Stimulated activated CD8-positive, alpha-beta memory T cell treated with anti-CD3 and anti-CD28 coated beads, Interleukin-12 subunit alpha, Interleukin-12 subunit beta, amount 100 ng/mL, for 24 hours (primary cell): Measurements from ENCODE around the gene LRP1B.
"Not testable (repeated sequence)": the region's sequence is repeated elsewhere in the genome, so short reads cannot be mapped to it uniquely, and the experiment has no call there.

Experiments
- DNase-seq: peaks from one replicate; pipeline ENCODE4 v3.0.0-alpha.2; 2020; ENCODE audit errors: extremely low read depth

Gene LRP1B

DNA sequence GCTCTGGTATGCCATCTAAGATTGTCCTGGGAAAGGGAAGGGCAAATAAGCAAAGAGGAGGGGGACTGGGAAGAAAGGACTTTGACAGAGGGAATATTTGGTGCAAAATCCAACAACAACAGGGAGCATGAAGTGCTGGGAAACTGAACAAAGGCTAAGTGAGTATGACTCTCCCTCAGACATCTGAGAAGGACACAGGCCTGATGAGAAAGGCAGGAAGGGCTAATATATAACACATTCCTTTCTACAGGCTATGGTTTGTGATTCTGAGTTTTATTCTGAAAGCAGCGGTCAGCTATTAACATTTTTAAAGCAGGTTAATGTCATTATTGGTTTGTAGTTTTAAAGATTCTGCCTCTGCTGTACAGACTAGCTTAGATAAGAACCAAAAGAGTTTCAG lies 1579.5 kb downstream of the LRP1B start:
- DNase-seq: no peak

DNA sequence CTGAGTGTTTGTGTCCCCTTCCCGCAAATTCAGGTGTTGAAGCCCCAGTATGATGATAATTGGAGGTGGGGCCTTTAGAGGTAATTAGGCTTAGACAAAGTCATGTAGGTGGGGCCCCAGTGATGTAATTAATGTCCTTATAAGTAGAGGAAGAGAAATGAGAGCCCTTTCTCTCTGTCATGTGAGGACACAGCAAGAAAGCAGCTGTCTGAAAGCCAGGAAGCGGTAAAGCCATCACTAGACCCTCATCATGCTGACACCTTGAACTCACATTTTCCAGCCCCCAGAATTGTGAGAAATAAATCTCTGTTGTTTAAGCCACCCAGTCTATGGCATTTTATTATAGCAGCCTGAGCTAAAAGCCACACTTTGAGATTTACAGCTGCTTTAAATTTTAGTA lies 1580.0 kb downstream of the LRP1B start:
- no peak for DNase-seq

DNA sequence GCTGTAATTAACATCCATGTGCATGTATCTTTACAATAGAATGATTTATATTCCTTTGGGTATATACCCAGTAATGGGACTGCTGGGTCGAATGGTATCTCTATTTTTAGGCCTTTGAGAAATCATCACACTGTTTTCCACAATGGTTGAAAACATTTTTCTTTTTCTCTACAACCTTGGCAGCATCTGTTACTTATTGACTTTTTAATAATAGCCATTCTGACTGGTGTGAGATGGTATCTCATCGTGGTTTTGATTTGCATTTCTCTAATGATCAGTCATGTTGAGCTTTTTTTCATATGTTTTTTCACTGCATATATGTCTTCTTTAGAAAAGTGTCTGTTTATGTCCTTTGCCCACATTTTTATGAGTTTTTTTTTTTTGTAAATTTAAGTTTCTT lies 1586.0 kb downstream of the LRP1B start:
- not testable (repeated sequence) for DNase-seq

DNA sequence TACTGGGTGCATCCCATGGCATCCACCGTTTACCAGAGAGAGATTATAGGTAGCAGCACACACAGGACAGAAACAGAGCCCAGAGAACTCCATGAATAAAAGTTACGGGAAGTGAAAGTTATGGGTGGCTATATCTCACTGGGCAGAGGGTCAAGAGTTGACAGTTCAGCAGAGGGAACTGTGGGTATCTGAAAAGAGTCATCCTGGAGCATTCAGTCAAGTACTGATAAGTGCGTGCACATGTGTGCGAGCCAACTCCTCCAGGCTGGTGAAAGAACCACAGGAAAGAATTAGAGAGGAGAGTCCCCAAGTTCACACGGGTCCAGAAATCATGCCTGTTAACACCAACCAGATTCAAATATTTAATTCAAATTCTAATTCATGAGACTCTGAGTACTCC lies 1588.2 kb downstream of the LRP1B start:
- DNase-seq: no peak

- DNase-seq: no peak
Observed at GRCh38 chr2:140539242-140539875, 1591.5 kb downstream of the LRP1B start.

DNA sequence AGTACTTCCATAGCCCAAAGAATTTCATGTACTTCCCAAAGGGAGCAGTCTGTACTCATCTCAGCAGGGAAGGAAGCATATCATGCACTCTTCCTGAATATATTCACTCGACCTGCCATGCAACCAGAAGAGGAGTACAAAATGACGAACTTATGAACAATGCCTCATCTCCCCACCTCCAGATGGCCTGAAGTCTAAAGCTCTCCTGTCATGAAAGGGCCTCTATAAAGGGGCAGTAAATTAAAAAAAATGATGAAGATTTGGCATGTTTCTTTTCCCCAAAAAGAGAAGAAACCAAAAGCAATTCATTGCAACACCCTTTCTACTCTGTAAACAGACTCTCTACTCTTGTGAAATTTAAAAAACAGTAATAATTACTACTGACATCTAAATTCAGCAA lies 1601.1 kb downstream of the LRP1B start:
- DNase-seq: no peak

DNA sequence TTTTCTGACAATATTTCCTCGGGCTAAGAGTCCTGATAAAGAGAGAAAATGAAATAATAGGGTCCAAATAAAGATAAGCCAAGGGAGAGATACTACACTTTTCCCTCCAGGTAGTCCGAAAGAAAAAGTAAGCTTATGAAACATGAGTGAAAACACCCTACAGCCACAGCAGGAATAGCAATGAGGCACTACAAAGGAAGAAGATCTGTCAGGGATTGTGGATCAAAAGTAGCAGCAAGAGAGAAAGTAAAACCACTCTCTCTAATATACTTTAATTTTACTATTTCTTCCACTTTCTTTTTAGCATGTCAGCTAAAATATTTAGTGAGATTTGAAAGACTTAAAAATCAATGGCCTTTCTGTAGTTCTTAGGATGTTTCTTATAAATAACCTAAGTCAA lies 1601.8 kb downstream of the LRP1B start:
- DNase-seq: no peak

DNA sequence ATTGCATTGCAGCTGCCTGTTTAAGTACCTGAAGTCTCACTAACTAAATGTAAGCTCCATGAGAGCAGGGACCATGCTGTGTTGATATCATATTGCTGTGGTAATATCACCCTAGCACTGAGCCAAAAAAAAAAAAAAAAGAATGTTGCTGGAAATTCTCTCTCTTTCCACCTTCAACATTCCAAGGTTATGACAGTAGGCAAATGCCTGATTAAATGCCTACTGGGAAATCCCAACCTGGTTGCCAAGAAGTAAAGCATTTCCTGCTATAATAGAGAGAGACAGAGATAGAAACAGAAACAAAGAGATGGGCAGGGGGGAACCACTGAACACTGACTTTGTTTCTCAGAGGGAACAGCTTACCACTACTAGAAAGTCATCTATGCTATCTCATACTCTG lies 1604.2 kb downstream of the LRP1B start:
- DNase-seq: no peak

- DNase-seq: no peak
Observed at GRCh38 chr2:140512106-140512505, 1618.7 kb downstream of the LRP1B start.

DNA sequence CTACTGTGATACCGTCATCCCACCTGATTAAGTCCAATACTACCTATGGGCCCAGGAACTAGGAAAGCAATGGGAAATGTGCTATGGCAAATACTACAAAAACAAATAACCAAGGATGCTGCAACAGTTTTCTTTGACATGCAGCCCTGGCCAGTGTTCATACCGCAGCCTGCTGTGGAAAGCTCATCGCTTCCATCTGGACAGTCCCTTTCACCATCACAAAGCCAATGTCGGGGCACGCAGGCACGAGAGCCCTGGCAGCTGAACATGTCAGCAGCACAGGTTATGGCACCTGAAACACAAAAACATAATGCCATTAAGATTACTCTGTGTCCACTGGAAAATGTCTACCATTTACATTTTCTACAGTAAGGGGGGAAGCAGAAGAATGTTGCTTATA lies 1621.1 kb downstream of the LRP1B start:
- DNase-seq: no peak

GRCh38 chr2:140508756-140509155 lies 1622.1 kb downstream of the LRP1B start:
- DNase-seq: no peak

GRCh38 chr2:140506606-140507005 lies 1624.2 kb downstream of the LRP1B start:
- DNase-seq: no peak

DNA sequence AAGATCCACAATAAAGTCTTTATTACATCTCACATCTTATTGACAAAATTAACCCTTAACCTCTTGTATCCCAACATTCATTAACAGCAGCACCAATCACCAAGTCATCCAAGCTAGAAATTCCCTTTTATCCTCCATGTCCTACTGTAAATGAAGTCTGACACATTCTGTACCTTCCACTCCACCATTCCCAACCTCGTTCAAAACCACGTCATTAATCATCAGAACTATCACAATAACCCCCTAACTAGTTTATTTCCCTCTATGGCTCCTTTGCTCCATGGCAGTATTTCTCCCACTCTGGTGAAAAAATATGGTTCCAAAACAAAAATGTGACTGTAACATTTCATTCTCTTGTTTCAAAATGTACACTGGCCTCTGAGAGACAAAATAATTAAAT lies 1626.2 kb downstream of the LRP1B start:
- DNase-seq: no peak

- DNase-seq: no peak
Observed at GRCh38 chr2:140502951-140503630, 1627.7 kb downstream of the LRP1B start.

DNA sequence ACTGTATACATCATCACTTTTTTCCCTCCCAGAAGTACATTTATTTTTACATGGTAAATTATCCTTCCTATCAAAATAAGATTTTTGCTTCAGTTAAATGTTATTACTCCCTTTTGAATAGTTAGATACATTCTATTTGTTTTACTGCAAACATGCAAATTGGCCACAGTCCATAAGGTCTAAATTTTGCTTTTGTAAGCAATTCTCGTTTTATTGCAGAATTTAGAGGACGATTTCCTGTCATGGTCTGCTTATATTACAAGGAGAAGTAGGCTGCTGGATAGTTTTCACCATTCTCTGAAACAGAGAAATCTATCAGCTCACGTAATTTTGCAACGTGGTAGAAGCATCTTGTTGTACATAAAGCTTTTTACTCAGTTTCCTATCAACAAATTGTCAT lies 1632.5 kb downstream of the LRP1B start:
- no peak for DNase-seq

GRCh38 chr2:140496714-140497113 lies 1634.1 kb downstream of the LRP1B start:
- no peak for DNase-seq

- no peak for DNase-seq
Observed at GRCh38 chr2:140491876-140492275, 1638.9 kb downstream of the LRP1B start.

DNA sequence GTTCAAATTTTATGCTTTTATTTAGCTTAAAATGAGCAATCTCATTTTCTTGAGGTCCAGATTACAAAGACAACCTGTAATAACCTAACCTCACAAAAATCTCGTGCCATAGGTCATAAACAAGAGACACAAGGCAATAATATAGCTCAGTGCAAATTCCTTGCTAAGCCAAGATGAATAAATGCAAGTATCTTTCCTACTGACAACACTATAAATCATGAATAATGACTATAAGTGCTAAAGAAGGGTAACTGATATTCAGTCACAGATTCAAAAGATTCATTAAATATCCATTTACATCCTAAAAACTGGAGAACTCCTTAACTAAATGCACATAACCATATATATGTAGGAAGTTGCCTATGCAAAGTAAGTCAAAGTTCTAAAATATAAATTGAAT lies 1641.6 kb downstream of the LRP1B start:
- DNase-seq: no peak

DNA sequence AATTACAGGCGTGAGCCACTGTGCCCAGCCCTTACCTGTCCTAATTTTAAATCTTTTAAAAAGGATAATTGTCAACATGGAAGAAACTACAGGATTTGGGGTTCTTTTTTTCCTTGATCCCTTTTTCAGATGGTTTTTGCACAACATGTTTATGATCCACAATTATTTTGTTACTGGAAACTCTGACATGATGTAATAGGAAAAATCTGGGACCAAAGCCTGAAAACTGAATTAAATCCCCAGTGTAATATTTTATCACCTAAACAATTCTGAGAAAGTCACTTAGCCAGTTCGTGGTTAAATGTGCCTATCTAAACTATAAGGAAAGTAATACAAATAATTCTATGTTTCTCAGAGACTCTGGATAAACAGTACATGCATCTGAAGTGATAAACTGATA lies 1649.7 kb downstream of the LRP1B start:
- DNase-seq: no peak

- DNase-seq: no peak
Observed at GRCh38 chr2:140473851-140474250, 1657.0 kb downstream of the LRP1B start.

DNA sequence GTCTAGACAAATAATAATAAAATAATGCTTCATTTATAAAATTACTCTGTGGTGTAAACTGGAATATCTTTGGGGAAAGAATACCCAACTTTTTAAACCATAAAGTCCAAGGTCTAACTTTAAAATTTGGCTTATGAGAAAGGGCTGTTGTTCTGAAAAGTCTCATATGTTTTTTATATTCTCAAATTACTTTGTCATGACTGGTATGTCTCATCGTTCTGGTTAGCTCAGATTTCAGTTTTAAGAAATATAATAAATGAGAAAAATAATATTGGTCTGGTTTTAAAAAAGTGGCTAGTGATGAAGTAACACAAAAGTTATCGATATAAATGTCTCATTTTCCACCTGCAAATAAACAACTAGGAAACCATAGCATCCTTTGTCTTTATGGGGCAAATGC lies 1658.1 kb downstream of the LRP1B start:
- DNase-seq: no peak

DNA sequence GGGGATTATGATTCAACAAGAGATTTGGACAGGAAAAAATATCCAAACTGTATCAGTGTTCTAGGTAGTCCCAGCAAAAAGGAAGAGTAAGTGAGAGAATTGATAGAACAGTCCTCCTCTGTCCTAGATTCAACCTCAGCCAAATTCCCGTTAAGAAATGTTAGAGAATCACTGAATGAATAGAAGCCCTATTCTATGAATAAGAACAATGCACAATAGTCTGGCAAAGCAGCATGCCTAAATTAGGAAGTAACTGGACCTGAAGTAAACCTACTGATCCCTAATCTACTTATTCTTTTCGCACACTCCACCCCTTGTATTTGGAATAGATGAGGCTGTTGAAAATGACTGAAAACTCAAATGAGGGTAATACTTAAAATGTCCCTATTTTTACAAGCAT lies 1665.5 kb downstream of the LRP1B start:
- DNase-seq: no peak

- no peak for DNase-seq
Observed at GRCh38 chr2:140462990-140463389, 1667.8 kb downstream of the LRP1B start.

- DNase-seq: no peak
Observed at GRCh38 chr2:140457483-140457882, 1673.3 kb downstream of the LRP1B start.
